AG04449 (cell line): Measurements from ENCODE around the gene BROX.

Experiments used
- CTCF ChIA-PET: fragments of 350-600 bp; formaldehyde crosslinking; extraction: SDS; loops from one replicate; lab custom pipeline; 2021; ENCODE audit warnings: antibody characterized with exemption; lab: Yijun Ruan, JAX
- POLR2A ChIA-PET: fragments of 400-600, 350-600 bp; formaldehyde crosslinking; extraction: SDS; loops from one replicate; lab custom pipeline; 2020; ENCODE audit warnings: antibody characterized with exemption, inconsistent platforms; lab: Yijun Ruan, JAX
- DNase-seq: peaks from one replicate; pipeline ENCODE4 v3.0.0-alpha.2; 2010; ENCODE audit warnings: low read depth, low spot score
- H3K4me3 ChIP-seq: 2 replicates; pipeline ENCODE4 v1.5.1; 2011; ENCODE audit warnings: low read depth, mild to moderate bottlenecking, control low read depth, low read length
- TF ChIP-seq, protein P1 (sequence below): IDR thresholded peaks from one replicate; pipeline ENCODE4 v1.5.1; 2011; ENCODE audit warnings: mild to moderate bottlenecking, moderate library complexity, low read length, control low read depth, inconsistent platforms; ENCODE audit not compliant: insufficient read depth; ENCODE audit errors: missing control alignments

The BROX gene

DNA sequence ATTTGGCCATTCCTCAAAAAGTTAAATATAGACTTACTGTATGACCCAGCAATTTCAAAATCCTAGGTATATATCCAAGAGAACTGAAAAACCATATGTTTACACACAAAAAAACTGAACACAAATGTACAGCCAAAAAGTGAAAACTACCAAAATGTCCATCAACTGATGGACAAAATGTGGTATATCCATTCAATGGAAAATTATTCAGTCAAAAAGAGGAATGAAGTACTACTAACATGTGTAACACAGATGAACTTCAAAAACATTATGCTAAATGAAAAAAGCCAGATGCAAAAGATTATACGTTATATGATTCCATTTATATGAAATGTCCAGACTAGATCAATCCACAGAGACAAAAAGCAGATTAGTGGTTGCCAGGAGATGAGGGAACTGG lies 8.1 kb upstream of the BROX start:
- CTCF ChIA-PET, result no interaction called here
- TF ChIP-seq, protein P1, sequence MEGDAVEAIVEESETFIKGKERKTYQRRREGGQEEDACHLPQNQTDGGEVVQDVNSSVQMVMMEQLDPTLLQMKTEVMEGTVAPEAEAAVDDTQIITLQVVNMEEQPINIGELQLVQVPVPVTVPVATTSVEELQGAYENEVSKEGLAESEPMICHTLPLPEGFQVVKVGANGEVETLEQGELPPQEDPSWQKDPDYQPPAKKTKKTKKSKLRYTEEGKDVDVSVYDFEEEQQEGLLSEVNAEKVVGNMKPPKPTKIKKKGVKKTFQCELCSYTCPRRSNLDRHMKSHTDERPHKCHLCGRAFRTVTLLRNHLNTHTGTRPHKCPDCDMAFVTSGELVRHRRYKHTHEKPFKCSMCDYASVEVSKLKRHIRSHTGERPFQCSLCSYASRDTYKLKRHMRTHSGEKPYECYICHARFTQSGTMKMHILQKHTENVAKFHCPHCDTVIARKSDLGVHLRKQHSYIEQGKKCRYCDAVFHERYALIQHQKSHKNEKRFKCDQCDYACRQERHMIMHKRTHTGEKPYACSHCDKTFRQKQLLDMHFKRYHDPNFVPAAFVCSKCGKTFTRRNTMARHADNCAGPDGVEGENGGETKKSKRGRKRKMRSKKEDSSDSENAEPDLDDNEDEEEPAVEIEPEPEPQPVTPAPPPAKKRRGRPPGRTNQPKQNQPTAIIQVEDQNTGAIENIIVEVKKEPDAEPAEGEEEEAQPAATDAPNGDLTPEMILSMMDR, result no peak
- H3K4me3 ChIP-seq, result no peak overlapping the region
- no peak for DNase-seq
- POLR2A ChIA-PET, result no interaction called here

DNA sequence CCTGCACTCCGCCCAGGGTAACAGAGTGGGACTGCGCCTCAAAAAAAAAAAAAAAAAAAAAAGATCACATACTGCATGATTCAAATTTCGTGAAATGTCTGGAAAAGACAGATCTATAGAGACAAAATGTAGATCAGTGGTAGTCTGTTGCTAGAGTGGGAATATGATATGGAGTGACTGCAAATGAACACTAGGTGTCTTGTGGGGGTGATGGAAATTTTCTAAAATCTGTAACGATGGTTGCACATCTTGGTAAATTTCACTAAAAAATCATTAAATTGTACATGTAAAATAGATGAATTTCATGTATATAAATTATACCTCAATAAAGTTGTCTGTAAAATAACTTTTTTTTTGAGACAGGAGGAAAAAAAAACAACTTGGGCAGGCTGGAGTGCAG lies 5.5 kb upstream of the BROX start:
- no peak overlapping the region for H3K4me3 ChIP-seq
- CTCF ChIA-PET, result no interaction called here
- TF ChIP-seq, protein P1, result no peak
- no peak for DNase-seq
- POLR2A ChIA-PET, result no interaction called here

DNA sequence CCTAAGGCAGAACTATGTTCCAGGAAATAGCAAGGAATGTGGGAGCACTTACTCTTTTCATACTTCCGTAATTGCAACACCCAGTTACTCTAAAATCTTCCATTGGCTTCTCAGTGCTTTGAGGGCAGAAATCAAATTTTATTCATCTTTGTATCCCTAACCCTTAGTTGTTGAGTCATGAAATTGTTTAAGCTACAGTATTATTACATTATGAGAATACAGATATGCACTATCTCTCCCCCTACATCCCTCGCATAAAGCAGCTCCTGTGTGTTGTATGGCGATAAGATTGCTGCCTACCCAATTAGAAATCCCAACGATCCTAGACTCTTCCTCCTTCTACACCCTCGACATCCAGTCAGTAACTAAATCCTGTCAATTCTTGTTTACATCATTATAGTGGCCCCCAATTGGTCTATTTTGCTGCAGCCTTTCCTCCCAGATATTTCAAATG lies 2.6 kb upstream of the BROX start:
- no peak for DNase-seq
- CTCF ChIA-PET, result interaction anchor here (0.7 kb wide), 1 partner anchor 9 kb away, joined by 3 read pairs; no protein-coding TSS in a partner anchor
- H3K4me3 ChIP-seq, result no peak overlapping the region

DNA sequence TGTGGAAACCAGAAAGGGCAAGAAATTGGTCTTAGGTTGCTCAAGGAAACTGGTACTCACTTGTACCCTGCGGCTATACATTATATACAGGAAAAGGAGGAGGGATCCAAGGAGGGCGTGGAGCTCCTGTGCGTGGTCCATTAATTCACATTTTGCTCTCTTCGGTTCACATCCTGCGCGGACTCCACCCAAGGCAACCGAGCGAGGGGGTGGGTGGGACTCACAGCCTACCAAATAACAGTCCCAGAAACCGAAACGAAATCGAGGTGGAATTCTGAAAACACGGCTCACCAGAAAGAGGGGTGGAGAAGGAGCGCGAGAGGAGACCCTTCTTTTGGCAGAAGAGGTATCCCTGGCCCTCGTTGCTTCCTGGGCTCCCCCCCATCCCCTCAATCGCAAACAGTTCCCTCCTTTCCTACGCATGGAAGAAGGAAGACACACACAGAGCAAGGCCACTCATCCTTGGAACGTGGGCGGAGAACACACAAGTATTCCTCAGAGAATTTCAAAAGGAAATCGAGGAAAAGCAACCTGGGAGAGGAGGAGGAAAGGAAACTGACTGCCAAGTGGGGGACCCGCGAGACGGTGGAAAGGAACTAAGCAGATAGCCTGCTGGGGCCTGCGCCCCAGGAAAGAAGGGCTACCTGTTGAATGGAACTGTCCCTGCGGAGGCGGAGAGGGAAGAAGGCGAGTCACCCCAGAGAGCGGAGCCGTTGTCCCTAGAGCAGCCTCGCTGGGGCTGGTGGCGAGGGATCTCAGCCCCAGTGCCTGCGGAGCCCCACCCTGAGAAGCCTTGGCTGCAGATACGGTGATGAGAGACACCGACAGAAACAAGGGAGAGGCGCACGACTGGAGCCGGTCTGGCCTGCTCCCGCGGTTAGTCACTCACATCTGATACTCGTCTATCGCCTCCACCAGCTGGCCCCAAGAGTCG lies 778 bp upstream of the BROX start:
- H3K4me3 ChIP-seq, result peak overlapping the region; percentile 97
- ChIA-PET CTCF (interaction anchor here (1.1 to 1.5 kb wide), 3 partner anchors 25 to 247 kb away, joined by 3 to 8 read pairs (median 3); no protein-coding TSS in a partner anchor), POLR2A (interaction anchor here (0.6 to 1.1 kb wide), 2 partner anchors 67 to 354 kb away, joined by 3 read pairs; no protein-coding TSS in a partner anchor)
- TF ChIP-seq, protein P1, result no peak
- no peak for DNase-seq

More for the DNA sequence above, 2.6 kb upstream of the BROX start:
- TF ChIP-seq, protein P1, result no peak
- POLR2A ChIA-PET, result no interaction called here

DNA sequence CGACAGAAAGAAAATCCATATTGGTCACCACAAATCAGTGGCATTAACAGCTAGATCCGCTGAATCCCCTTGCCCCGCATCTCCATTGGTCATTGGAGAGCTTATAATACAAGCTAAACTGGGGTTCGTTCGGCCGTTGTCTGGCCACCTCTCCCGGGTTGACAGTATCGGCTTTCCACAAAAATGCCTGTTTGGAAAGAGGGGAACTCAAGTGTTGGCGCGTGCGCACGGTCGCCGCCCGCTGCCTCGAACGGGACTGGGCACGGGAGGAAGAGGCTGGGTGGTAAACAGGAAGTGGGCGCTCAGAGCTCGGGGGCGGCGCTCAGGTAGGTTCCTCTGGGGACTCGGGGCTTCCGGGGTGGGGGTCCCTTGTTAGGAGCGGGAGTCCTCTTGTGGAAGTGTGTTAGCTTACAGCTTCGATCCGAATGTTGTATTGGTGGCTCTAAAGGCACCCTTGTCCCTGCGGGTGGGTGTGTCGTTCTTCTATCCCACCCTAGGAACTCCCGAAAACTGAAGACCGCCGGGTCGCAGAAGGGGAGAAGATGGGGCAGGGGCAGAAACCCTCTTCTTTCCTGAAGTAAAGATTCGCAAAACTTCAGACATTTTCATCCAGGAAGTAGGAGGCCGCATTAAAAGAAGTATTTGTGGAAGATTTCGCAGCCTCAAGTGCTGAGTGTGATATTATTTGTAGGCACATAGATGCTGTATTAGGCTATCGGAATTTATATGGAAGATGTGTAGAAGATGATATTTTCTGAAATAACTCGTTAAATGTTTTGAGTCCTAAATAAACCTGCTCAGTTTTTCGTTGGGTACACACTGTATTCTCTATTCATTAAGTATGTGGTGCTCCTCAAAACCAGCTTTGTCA lies 962 bp downstream of the BROX start:
- peak overlapping the region; percentile 97 for H3K4me3 ChIP-seq
- TF ChIP-seq, protein P1, result no peak
- ChIA-PET CTCF (interaction anchor here (1.1 to 1.7 kb wide), 6 partner anchors 27 to 421 kb away, joined by 3 to 8 read pairs (median 4); no protein-coding TSS in a partner anchor), POLR2A (interaction anchor here (0.6 to 1.1 kb wide), 5 partner anchors 16 to 1757 kb away, joined by 3 read pairs; no protein-coding TSS in a partner anchor)
- peak; percentile 76 for DNase-seq
